HG03135 (cell line): Measurements from ENCODE around the gene RORC.

Experiments
- ATAC-seq: cut with Tn5 transposase; IDR thresholded peaks from one replicate; pipeline ENCODE4 v1.9.1; 2021; ENCODE audit warnings: mild to moderate bottlenecking, moderate library complexity; ENCODE audit not compliant: unreplicated experiment

RORC gene

DNA sequence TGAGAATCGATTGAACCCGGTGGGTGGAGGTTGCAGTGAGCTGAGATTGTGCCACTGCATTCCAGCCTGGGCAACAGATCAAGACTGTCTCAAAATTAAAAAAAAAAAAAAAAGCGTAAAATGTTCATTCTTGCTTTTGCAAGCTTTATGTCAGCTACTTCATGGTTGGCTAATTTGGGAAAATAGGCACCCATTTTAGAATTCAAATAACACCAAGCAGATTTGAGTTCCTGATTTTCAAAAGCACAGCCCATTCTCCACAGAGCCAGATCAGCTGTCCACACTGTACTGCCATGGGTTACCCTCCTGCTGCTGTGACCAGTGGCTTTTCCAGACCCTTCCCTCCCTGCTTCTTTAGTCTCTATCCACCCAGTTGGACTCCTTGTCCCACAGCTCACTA lies 17.5 kb upstream of the RORC start:
- ATAC-seq: no peak

DNA sequence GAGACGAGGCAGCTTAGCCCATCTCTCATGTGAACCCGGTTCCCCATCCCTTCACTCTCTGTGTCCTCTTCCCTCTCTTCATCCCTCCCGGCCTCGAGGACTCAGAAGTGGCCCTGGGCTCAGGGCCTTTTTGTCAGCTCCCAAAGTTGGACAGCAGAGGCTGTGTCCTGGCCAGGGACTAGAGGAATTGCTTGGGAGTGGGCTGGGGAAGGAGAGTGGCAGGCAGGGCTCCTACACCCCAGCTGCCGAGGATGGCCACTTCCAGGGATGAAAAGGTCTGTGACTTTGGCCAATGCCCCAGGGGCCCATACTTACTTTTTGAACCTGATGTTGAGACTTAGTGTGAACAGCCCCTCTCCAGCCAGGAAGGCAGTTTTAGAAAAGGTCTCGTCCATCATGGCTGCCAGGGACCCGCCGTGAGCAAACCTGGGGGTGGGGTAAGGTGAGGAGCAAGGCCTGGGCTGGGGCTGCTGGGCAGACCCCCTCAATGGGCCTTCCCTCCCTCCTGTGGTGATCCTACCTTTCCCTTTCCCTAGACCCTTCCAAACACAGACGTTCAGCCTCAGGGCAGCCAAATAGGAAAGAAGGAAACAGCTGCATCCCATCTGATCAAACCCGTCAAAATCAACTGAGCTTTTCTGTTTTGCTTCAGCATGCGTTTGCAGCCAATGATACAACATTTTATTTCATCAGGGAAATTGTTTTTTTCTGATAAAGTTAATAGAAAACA lies 16.4 kb upstream of the RORC start:
- no peak for ATAC-seq

DNA sequence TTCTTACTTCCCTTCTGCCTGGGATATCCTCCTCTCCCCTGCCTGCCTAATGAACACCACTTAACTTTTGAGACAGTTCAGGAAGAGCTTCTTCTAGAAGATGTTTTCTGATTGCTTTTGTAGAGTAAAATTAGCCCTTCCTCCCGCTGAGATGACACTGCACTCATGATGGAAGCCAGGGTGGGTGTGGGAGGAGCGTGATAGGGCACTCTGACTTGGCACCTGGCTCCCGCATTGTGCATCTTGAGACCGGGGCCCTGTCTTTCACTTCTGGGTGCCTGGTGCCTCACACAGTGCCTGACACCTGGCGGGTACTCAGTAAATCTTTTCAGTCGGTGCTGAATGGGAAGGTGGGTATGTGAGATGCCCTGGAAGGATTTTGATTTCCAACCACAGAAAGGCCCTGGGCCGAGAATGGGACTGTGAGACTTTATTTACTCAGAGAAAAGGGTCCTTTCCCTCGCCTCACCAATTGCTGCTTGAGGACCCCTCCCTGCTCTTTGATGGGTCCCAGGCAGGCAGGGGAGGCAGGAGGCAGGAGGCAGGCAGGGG lies 15.2 kb upstream of the RORC start:
- no peak for ATAC-seq

DNA sequence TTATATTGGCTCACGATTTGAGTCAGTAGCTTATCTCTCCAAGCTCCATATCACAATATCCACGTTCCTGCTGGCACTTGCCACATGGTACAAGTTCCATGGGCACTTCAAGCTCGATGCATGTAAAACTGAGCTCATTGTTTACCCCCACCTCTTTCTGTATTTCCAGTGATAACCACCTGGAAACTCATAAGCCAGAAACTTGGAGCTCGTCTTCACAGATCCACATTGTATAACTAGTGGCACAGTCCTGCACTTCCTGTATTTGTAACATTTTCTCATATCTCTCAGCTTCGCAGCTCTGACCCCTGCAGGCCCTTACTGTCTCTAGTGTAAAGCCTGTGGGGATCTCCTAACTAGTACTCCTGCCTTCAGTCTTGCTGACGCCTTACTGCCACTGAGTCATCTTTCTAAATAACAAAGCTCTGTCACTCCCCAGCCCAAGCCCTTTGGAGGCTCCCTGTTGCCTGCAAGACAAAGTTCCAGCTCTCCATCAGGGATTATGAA lies 14.5 kb upstream of the RORC start:
- no peak for ATAC-seq

DNA sequence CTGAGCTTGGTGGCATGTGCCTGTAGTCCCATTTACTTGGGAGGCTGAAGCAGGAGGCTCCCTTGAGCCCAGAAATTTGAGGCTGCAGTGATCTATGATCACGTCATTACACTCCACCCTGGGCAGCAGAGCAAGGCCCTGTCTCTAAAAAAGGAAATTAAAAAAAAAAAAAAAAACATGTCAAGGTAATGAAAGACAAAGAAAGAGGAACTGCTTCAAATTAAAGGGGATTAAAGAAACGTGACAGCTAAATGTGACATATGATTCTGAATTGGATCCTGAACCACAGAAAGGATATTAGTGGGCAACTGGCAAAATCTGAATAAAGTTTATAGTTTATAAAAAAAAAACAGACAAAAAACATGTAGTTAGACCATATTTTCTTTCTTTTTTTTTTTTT lies 11.8 kb upstream of the RORC start:
- no peak for ATAC-seq

DNA sequence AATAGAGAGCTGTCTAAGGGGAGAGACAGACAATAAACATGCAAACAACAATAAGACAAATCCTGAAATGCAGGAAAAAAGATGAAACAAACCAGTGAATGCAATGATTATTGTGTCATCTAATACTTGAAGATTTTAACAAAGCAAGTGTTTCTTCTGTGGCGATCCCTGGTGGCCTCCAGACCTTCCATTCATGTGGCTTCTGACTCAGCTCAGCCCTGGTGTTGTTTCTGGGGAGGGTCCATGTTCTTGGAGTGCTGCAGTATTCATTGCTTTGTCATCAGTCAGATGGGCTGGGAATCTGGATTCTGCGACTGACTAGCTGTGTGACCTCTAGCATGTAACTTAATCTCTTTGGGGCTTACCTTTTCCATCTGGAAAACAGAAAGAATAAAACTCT lies 9.5 kb upstream of the RORC start:
- ATAC-seq: no peak

DNA sequence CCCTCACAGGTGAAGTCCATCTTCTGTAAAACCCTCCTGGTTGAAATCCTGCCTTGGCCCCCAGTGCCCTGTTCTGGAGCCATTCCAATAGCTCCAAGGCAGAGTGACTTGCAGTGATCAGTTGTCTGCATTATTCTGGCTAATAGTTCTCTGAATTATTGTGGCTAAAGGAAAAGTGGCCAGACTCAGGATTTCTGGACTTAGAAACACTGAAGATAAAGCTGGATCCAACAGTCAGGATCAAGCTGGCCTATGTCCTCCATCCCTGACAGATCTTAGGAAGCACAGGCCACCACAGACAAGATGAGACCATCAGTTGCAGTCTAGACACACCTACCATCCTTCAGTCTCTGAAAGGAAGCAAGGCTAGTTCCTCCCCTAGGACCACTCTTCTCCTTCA lies 8.8 kb upstream of the RORC start:
- ATAC-seq: no peak

DNA sequence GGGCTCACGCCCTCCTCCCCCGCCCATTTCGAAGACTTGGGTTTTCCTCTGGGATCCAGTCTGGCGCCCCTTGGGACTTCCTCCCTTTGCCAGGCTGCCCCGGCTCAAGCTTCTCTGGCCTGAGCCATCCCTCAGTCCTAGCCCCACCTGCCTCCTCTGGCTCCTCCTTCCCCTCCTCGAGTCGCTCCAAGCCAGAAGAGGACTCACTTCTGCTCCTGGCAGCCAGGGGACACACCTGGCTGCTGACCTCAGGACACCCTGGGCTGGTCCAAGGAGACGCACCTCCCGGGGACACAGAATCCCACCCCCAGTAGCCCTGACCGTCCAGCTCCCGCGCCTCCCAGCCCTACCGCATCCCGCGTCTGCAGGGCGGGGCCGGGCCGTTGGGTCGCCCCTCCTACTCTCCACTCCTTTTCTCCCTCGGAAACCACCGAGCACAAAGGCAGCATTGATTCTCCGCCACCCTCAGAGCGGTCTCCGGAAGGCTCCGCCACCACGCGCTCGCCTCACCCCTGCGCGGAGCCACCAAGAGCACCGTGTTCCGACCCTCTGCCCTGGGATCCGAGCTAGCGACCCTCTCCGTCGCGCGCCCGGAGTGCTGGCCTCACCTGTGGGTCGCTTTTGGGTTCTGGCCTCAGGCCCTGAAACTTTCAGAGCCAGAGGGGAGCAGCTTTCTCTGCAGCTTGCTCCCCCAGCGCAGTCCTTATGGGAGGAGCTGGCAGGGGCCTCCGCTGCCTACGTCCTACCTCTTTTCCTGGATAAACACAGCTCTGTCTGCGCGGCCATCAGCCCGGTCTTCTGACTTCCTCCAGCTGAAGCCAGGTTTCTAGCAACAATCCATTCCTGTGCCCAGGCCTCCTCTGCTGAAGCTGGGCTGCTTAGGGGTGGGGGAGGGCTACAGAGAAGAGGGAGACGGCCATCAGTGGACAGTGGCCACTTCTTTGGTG lies 8.1 kb upstream of the RORC start, which contains the start of gene C2CD4D:
Gene C2CD4D (minus strand): TSS at position 364 of the 947 bp plus-strand sequence. CDS start 831 bp downstream, outside the sequence.
- ATAC-seq: no peak

DNA sequence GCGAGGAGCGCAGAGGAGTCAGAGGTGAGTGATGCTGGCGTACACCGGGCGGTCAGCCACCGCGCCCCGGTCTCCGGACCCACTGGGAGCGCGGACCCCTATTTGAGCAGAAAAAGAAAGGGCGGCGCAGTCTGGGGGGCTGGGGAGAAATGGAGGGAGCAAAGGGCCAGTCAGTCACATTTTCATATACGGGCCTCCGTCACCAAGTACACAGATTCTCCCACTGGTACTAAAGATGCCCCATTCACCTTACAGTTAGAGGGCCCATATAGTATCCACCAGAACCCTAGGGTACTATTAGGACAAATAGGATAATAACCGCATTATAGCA lies 7.4 kb upstream of the RORC start:
- ATAC-seq: no peak

DNA sequence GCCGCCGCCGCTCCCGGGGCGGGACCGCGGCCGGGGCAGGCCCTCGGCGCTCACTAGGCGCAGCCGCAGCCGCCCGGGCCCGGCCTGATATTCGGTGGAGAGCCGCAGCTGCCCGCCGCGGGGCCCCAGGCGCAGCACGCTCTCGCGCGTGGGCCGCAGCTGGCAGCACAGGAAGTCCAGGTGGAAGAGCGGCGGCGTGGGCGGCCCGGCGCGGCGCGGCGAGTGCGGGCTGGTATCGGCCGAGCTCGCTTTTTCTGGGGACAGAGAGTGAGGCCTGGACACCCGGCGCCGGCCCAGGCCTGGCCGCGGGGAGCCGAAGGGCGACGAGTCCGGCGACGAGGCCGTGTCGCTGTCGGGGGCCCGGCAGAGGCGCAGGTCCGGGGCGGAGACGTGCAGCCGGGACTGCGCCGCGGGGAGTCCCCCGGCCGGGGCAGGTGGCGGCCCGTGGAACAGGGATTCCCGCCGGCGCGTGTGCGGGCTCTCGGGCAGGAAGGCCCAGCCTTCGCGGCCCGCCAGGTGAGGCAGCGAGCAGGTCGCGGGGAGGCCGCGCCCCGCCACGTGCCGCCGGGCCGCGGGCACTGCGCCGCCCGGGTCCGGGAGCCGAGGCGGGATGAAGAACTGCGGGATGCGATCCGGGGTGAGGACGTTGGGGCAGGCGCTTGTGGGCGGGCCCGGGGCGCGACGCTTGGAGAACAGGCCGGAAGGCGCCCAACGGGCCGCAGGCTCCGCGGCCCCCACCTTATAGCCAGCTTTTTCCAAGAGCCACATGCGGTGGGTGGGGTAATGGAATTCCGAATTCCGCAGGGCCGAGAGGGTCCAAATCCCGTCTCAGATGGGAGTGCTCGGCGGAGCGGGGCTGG lies 6.8 kb upstream of the RORC start:
- ATAC-seq: no peak

DNA sequence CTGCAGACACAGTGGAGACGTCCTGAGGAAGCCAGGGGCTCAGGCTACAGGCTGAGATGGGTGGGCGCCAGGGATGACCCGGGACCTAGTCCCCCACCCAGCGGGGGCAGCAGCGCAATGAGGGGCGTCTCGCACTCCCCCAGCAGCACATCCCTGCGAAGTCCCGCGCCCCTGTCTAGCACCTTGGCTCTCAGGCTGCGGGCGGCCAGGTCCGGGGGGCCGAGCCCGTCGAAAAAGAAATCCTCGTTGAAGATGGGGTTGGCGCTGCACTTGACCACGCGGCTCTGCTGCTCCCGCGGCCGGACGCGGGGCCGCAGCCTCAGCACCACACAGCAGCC lies 6.3 kb upstream of the RORC start:
- ATAC-seq: no peak

DNA sequence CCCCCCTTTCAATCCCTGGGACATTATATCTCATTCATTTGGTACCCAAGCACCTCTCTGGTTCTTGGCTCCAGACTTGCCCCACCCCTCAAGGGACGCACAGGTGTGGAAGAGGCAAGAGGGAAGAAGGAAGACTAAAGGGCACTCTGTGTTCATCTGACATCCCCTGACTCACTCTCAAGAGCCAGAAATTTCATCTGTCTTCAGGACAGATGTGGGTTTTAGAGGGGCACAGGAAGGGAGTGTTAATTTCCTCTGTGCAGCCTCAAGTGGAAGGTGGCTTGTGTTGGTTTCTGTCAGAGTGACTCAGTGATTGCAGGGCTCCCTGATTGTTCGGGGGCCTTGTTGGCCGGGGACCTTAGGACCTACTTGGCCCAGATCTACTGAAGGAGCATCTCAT lies 5.6 kb upstream of the RORC start:
- ATAC-seq: no peak

DNA sequence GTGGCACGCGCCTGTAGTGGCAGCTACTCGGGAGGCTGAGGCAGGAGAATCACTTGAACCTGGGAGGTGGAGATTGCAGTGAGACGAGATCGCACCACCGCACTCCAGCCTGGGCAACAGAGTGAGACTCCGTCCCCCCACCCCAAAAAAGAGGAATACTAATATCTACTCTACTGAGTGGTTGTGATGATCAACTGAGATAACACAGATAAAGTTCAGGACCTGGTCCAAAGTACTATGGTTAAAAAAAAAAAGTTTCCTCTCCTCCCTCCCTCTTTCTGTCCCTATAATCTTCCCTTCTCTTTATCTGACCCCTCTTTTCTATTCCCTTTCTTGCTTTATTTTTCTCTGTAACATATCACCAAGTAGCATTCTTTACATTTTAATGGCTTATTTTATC lies 4.0 kb upstream of the RORC start:
- no peak for ATAC-seq

DNA sequence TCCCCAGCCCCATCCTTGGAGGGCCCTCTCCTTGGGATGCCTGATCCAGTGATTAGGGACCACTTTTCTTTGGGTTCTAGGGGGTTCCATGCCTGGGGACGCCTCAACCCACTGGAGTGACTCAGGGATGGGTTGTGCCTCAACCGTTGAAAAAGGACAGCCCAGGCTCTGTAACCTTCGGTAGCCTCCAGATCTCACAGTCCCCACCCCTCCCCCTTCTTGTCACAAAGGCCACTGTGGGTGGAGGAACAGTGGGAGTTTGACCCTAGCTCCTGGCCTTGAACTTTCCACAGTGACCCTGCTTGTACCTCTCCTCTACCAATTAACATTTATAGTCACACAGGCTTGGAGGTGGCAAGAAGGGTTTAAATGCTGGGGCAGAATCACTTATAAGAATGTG lies 2.6 kb upstream of the RORC start:
- no peak for ATAC-seq

DNA sequence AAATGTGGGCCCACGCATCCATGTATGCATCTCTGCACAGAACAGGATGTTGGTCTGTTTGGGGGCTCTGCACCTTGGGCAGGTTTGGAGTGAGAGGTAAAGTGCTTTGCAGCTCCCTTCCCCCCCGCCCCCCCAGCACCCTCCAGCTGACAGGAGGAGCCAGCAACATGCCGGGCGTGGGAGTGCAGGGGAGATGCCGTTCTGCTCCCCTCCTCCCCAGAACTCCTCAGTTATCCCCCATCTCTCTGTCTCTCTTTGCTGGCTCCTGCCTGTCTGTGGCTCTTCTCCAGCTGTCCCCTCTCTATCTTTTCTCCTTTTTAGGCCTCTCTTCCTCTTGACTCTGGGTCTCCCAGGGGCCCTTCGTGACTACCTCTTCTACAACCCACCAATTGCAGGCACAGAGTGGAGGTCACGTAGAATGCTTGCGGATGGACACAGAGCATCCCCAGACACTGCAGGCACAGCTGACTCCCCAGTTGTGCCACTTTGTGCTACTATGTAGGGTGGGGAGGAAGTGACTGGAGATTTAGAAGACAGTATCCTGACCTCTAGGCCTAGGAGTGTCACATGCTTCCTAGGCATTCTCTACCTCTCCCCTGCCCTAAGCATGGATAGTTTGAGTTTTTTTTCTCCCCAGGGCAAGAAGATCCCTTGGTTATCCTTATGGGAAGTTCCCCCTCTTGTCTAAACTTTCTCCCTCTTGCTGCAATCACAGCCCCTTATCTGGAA lies 1.7 kb upstream of the RORC start:
- no peak for ATAC-seq

DNA sequence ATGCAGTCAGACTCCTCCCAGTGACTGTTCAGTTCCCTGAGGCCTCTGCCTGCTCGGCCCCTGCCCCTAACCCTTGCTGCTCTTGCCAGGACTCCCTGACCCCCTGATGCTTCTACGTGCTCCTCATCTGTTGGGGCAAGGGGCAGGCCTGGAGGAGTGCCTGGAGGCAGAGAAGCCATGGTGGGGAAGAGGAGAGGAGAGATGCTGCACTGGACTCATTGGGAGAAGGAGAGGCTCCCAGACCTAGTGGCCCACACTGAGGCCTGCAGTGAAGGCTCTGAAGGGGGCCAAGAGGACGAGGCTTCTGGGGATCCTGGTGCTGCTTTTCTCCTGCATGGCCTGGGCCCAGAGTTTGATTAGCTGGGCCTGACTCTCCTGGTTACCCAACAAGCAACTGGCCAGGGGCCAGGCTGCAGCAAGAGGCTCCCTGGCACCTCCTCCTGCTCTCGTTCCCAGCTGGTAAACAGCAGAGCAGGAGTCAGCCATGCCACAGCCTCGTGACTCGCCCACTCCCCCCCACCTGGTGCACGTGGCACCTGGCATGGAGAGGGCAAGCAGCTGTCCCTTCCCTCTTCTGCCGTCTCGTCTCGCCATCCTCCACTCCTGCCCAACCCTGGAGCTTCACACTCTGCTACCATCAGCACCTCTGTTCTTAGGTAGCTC lies 847 bp upstream of the RORC start:
- no peak for ATAC-seq

DNA sequence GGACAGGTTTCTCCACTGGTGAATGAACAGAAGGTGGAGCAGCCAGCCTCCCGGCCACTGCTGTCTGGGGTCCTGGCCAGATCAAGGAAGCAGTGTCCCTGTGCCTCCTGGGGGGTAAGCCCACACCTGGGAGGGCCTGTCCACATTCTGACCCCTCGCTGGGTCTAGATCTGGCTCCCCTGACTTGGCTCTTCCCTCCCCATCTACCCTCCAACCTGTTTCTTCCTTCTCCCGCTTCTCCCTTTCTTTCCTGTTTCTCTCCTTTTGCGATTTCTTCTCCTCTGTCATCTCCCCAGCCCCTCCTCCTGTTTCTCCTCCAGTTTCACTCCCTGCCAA lies 378 bp downstream of the RORC start:
- no peak for ATAC-seq

DNA sequence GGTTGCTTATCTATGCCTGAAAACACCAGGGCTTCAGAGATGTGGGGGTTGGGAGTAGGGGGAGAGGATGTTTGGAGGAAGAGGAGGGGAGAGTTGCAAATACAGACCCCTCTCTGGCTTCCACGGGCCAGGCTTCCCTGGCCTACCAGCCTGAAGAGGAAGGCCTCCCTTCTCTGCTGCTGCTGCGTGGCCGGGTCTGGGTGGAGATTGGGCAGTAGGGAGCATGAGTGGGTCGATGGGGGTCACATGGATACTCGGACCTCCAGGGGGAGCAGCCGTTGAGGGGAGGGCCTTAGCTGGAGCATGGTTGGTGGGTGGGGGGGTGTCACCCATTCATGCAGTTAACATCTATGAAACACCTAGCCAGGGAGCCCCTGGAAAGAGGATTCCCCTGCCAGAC lies 1.5 kb downstream of the RORC start:
- no peak for ATAC-seq

DNA sequence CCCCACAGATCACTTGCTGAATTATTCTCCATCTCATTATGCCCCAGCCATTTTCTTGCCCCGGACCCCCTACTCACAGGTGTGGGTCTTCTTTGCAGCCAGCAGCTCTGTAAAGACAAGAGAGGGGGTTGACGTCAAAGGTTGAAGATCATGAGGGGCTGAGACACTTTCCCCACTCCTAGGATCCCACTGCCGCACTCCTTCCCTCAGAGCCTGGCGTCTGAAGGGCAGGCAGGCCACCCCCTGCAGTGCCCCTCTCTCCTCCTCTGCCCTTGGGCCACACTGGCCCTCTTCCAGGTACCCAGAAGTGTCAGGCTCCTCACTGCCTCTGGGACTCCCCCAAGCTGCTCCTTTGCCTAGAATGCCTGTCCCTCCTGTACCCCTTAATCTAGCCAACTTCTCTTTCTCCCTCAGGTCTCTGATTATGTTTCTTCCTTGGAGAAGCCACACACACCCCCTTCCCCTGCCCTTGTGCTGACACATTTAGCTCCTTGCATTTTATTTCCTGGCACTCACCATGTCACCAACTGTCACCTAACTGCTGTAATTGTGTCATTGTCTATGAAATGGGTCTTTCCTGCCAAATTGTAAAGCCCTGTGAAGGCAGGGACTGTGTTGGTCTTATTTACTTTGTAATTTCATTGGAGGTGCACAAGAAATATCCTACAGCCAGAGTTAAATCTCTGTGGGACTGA lies 2.1 kb downstream of the RORC start:
- no peak for ATAC-seq
